ENCODE results near the gene CNTNAP2. TPM values are rescaled to one million over a fixed set of nuclear protein-coding genes. Genes with fewer than 3 reads are reported as not detected.
"Not testable (repeated sequence)": the region's sequence is repeated elsewhere in the genome, so short reads cannot be mapped to it uniquely, and the experiment has no call there.

The CNTNAP2 gene
- total RNA-seq, 1 donor from 2014 or later = 1.3 TPM

DNA sequence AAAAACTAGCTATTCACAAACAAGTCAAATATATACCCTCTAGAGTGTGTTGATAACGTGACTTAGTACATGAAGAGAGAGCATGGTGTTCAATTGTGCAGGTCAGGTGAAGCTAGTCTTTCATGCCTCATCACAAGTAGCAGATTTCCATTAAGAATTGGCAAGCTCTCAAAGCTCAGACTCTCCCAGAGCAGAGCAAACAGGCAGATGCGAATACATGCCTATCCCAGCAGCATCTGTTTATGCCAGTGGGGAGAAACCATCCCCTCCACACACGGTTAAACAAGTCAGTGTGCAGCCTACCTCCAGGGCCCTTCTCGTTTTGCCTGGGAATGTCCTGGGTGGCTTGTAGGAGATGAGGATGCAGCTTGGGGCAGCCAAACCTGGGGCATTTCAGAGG, 1941.5 kb downstream of the CNTNAP2 start:
- no peak for DNase-seq (ENCODE audit: low spot score)

DNA sequence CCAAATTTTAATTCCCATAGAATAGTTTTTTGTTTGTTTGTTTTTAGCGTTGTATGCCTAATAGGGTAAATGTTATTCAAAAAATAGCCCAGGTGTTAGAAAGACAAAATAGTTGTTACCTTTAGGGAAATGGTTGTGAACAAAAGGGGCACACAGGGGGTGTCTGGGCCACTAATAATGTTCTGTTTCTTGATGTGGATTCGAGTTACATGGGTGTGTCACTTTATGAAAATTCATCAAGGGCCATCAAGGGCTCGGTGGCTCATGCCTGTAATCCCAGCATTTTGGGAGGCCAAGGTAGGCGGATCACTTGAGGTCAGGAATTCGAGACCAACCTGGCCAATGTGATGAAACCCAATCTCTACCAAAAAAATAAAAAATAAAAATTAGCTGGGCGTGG, 1942.2 kb downstream of the CNTNAP2 start:
- no peak for DNase-seq (ENCODE audit: low spot score)

DNA sequence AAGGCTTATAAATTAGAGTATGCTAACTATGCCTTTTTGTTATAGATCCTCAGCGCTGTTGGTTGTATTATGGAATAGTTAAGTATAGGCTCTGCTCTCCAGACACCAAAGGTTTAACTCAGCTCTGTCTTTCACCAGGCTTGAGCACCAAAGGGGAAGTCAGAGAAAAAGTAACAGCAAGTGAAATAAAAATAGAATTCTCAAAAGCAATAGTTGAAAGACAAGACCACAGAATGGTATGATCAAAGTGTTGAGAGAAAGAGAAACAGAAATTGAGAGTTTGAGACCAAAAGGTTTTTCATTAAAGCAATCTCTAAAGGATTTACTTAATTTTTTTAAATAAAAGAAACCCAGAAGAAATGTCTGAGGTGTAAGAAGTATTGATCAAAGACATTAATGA, 1944.1 kb downstream of the CNTNAP2 start:
- no peak for DNase-seq (ENCODE audit: low spot score)

DNA sequence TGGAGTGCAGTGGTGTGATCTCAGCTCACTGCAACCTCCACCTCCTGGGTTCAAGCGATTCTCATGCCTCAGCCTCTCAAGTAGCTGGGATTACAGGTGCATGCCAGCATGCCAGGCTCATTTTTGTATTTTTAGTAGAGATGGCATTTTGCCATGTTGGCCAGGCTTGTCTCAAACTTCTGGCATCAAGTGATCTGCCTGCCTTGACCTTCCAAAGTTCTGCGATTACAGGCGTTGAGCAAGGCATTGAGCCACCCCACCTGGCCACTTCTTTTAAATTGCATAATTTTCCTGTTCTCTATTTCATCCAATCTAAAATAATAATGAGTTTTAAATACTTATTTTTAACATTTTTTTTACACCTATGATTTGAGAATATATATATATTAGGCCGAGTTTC, 1961.5 kb downstream of the CNTNAP2 start:
- DNase-seq (ENCODE audit: low spot score) = not testable (repeated sequence)

DNA sequence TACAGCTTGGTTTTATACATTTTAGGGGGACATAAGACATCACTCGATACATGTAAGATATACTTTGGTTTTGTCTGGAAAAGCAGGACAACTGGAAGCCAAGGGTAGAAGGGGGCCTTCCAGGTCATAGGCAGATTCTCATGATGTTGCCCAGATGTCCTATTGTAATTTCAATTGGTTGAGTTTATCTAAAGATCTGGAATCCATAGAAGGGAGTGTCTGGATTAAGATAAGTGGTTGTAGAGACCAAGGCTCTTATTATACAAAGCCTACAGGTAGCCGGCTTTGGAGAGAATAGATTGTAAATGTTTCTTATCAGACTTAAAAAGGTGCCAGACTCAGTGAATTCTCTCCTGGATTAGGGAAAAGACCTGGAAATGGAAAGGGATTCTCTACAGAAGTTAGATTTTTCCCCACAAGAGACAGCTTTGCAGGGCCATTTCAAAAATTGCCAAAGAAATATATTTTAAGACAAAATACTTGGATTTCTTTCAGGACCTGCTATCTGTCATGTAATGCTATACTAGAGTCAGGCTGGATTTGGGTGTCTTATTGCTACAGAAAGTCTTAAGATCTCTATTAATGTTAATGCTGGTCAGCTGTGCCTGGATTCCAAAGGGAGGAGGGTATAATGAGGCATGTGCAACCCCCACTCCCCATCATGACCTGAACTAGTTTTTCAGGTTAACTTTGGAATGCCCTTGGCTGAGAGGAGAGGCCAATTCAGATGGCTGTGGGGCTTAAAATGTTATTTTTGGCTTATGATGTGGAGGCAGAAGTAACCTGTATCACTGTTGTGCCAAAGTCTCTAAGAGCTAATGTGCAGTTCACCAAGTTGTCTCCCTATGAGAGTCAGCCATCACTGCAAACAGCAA, 1962.8 kb downstream of the CNTNAP2 start:
- DNase-seq (ENCODE audit: low spot score) = no peak

DNA sequence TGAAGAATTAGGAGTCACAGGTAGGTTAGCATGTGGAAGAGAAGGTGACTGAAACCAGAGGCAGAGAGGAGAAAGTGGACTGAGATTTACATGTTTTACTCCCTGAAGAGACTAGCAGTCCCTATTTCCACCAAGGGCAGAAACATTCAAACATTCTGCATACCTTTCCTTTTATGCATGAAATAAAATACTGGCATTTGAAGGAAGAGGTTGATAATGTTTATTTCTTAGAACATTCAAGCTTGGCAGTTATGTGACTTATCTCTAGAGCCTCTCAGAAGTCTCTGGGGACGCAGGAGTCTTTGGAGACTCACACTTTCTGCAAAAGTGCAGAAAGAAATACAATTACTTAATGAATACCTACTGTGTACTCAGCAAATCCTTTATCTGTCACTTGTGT, 1966.8 kb downstream of the CNTNAP2 start:
- DNase-seq (ENCODE audit: low spot score) = no peak

DNA sequence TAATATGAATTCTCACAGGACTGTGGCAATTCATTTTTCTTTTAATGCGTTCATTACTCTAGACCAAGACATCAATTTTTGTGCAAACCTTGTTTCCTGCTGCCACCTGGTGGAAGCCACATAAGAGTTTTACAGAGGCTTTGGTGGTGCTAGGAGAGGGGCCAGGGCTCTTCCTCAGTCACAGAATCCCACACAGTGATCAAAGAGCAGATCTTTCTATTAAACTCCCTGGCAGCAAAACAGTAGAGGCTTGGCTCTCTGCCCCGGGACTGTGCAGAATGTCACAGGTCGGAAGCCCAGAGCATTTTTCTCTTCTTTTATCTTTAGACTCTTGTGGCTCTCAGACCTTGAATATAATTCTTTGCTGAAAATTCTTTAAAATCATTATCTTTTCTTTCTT, 1967.5 kb downstream of the CNTNAP2 start:
- no peak for DNase-seq (ENCODE audit: low spot score)

DNA sequence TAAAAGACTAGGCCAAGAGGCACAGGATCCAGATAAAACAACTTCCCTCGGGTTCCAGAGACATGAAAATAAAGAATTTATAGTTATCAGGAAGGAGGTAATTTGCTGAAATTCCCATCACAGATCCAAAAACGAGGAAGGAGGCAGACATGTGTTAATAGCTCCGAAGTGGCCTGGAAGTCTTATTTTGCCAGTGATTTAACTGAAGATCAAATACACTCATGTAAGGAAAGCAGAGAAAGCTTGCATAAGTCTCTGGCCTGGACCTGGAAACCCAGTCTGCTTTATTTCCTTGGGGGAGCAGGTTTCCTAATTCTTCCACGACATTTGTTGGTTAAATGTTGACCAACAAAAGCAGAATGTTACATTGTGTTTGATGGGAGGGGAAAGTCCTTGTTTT, 1975.3 kb downstream of the CNTNAP2 start:
- DNase-seq (ENCODE audit: low spot score) = no peak

DNA sequence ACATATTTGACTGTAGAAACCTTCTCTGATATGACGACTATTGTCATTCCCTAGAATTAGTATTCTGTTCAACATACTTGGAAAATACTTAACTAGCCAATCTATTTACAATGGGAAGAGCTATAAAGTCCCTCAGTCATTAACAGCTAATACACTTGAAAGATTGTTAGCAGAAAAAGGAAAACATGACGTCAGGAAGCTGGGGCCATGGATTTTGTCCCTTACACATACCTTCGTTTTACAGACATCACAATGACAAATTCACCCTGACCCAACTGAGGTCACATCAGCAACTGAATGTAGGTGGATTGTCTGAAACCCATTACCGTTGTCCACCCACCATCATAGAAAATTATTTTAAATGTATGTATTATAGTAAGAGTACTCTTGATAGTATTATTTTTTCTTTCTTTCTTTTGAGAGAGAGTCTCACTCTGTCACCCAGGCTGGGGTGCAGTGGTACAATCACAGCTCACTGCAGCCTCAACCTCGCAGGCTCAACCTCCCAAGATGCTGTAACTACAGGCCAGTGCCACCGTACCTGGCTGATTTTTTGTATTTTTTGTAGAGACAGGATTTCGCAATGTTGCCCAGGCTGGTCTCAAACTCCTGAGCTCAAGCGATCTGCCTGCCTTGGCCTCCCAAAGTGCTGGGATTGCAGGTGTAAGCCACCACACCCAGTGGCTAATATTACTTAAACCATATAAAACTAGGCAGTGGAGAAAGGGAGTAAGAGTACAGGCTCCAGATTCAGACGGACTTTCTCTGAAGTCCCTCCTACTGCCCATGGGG, 1977.0 kb downstream of the CNTNAP2 start:
- no peak for DNase-seq (ENCODE audit: low spot score)

DNA sequence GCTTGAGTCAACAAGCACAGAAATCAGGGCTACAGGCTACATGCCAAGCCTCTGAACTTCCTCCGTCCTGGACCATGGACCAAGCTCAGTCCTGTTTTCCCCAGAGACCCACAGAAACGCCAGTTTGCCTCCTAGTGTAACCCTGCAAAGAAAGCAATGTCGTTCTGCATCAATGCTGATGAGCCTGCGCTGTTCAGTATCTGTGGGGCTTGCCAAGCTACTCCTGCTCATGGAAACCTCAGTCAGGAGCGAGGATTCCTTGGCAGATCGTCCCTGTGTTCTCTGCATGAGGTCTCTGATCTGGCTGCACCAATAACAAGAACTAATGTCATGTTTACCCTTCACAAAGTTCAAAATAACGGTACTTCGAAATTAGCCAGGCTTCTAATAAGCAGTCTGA, 1978.5 kb downstream of the CNTNAP2 start:
- DNase-seq (ENCODE audit: low spot score) = no peak

DNA sequence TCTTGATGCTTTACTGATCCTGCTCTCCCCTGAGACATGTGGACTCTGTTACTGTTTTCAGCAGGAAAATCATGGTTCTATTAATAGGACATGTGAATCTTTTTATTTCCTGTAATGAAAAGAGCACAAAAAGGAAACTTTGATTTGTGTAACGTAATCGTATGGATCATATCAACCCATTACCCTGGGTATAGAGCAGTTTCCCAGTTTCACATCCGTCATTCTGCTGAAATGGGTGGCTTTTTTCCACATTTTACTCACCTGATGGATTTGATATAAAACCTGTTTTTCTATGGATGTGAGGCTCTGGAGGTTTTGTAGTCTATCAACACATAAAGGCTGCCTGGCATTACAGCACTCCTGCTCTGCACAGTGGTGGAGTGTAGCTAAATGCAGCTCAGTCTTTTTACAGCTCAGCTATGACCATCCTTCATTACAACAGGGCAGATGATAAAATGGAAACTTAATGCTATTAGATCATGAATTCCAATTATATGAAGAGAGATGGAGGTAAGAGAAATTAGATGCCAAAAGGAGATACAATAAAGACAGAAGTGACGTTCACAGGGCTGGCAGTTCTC, 1987.6 kb downstream of the CNTNAP2 start:
- no peak for DNase-seq (ENCODE audit: low spot score)

DNA sequence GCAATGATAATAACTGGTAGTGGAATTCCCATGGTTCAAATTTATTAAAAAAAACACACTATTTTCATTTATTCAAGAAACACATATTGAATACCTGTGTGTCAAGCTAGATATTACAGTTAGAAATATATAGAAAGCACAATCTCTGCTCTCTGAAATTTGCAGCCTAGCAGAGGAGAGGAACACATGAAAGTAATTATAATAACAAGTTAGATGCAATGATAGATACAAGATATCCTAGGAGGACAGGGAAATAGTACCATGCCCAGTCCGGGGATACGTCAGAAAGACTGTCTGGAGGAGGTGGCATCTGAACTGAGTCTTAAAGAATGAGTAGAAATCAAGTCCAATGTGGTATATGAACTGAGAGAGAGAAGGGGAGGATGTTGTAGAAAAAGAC, 1988.3 kb downstream of the CNTNAP2 start:
- no peak for DNase-seq (ENCODE audit: low spot score)

DNA sequence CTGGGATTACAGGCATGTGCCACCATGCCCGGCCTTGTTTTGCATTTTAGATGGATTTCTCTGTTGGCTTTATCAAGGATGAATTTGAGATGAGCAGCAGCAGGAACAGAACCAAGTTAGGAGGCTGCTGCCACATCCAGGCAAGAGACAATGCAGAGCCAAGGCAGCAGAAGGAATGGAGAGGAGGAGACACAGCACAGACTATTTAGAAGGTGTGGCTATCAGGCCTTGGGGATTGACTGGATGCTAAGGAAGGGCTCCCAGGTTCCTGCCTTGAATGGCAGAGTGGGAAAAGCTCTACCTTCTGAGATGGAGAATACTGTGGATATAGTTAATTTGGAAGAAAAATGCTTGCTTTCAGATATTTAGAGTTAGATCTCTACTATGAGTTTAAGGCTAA, 1989.3 kb downstream of the CNTNAP2 start:
- DNase-seq (ENCODE audit: low spot score) = no peak

DNA sequence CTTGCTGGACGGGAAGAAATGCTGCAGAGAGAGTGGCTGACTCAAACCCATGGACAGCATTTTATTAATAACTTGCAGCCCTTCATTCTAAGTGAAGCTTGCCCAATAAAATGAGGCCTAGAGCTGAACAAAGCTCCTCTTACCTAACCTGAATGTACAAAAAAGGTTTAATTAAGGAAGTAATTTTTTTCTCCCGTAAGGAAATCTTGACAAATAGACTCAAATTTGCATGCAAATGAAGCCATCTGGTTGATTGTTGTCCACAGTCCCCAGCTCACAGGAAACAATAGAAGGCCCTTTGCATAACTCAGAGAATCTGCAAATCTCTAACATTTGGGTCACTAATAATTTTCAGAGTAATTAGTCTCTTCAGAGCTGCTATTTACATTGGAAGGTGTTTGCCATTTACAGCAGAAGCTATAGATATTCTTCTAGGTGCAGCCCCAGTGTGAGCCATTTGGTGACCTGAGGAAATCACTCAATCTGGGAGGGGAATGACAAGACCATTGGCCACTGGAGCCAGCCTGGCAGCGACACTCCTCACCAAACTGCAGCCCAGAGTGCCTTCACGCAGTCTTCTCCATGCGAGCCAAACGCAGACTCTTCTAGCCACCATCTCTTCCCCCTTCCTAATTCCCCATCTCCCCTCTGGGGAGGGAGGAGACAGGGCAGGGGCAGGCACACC, 1991.0 kb downstream of the CNTNAP2 start:
- DNase-seq (ENCODE audit: low spot score) = no peak

DNA sequence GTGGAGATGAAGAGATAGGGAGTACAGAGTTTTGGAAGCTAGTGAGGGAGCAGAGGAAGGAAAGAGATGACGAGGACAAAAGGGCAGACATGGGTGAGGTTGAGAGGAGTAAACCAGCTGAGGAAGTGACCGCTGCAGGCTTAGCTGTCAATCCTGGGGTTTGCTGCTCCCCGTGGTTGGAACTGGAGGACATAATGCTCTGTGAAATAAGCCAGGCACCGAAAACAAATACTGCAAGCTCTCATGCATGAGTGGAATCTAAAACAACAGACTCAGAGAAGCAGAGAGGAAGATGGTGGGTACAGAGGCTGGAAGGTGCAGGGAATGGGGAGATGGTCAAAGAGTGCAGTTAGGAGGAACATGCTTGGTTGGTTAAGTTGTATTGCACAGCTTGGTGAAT, 1991.8 kb downstream of the CNTNAP2 start:
- no peak for DNase-seq (ENCODE audit: low spot score)

DNA sequence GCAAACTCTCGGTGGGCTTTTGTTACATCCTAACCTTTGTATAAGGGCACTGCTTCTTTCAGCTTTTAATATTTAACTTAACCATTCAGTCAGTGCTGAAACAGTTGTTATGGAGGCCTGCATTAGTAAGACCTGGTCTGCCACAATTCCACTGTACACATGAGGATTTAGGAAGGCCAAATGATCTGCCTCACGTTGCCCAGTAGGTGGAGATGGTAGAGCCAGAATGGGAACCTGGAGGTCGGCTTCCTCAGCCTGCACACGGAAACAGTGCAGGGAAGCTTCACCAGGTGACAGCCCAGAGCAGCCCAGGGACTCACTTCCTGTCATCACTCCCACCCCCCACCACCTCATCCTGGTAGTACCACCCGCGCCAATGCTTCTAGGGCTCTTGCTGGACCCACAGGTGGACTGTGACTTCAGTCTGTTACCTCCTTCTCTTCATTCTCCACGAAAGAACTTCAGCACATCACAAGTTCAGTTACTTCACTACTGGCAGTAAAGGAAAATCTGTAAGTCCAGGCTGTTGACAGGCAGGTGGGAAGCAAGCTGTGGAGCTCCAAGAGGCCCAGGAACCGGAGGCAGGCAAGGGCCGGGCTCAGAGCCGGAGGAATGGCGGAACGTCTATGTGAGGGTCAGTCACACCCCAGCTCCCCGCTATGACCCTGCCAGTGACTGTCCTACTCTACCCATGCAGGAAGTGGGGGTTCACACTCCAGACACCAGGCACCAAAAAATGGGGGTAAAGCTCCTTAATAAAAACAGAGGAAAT, 1993.7 kb downstream of the CNTNAP2 start:
- no peak for DNase-seq (ENCODE audit: low spot score)

DNA sequence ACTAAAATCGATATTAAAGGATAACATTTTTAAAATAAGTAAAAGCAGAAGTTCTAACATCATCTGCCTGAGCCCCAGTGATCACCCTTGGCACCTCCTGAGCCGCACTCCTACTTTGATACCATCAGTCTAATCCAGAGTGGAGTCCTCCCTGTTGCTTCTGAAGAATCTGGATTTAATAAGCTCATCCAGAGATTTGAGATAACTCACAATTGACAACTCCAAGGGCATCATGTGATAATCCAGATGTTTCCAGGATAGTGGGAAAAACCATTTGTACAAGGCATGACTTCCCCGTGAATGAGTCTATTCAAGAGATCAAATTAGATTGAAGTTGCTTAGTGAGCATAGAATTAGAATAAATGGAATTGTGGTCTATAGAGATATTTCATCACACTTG, 1998.2 kb downstream of the CNTNAP2 start:
- DNase-seq (ENCODE audit: low spot score) = no peak

DNA sequence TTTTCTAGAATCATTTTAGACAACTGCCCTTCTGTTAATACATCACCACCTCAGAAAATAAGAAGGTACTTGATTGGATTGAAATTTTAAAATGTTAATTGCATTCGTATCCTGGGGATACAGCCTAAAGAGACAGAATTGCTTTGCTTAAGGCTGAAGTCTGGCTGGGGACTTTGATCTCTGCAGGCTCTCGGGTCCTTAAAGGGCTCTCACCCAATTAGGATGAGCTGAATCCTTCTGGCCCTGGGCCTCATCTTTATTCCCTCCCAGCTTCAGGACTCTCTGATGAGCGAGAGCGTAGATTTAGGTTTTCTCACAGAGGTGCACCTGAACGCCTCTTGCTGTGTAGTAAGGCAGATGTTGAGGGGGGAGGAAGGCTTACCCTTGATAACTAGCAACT, 1998.7 kb downstream of the CNTNAP2 start:
- DNase-seq (ENCODE audit: low spot score) = no peak

DNA sequence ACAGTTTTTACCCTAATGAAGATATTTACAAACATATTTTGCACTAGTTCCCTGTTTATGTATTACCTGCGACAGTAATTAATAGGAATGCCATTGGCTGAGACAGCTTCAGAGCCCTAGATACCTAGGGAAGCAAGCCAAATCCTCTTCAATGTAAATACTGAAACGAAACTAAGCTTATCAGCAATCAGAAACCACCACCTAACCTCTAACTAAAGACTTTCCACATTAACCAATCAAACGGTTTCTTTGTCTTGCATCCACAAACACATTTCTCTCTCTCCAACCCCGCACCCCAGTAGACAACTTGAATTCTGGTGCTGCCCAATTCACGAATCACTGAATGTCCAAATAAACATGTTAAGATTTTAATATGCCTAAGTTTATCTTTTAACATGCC, 1999.6 kb downstream of the CNTNAP2 start:
- no peak for DNase-seq (ENCODE audit: low spot score)

DNA sequence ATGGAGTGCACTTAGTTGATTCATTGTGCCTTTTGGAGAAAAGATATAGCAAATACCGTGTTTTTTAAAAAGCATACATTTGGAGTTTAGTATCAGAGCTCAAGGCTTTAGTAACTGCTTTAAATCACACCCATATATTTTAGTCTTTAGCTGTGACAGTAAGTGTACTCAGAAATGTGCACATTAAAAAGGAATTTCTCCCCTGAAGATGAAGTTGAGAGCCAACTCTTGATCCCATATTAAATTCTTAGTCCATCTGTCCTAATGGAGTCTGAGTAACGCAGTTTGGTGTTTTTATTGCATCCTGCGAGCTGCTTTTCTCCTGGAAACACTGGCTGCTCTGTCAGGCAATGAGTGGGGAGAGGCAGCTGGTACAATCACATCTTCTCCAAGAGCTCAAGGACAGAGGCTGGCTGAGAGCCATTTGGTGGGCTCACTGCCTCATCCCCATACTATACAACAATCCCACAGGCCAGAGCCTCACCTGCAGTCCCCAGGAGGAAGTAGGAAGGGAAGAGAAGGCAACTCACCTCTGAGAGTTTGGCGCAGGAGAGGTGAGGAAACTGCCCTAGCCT, 2000.3 kb downstream of the CNTNAP2 start:
- DNase-seq (ENCODE audit: low spot score) = no peak

DNA sequence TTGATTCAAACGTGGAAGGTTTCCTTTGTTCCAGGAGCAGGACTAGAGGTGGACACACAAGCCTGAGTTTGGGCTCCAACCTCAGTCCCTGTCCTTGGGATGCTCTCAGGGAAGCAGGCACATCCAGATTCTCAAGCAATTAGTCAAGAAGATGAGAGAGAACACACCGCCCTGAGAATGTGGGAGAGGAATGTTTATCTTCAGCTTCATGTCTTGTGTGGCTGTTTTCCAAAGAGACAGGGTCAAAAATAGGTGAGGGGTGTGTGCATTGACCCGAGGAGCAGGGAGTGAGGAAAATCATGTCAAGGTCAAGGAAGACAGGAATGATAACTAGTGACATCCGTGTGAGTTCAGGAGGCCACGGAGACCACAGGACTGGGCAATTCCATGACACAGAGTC, 2001.8 kb downstream of the CNTNAP2 start:
- DNase-seq (ENCODE audit: low spot score) = no peak
